Activated T-helper 1 cell treated with anti-CD3 and anti-CD28 coated beads, Interleukin-2, amount 50 U/mL, for 16 hours (primary cell): ENCODE measurements around the gene SLC2A10.

Source experiments
- DNase-seq, 2 donors: peaks; one replicate each; pipeline ENCODE4 v3.0.0-alpha.2; 2020; ENCODE audit warnings: low read depth in 1 of 2, low spot score in 1 of 2

The SLC2A10 gene

DNA sequence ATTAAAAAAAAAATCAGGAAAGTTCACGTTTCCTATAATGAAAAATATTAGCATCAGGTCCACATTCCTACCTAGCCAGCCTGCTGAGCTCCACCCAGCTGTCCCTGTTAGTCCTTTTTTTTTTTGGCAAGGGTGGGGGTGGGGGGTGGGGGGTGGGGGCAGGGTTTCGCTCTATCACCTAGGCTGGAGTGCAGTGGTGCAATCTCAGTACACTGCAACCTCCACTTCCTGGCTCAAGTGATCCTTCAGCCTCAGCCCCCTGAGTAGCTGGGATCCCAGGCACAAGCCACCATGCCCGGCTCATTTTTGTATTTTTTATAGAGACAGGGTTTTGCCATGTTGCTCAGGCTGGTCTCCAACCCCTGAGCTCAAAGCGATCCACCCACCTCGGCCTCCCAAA lies 7.5 kb upstream of the SLC2A10 start:
- DNase-seq: no peak

DNA sequence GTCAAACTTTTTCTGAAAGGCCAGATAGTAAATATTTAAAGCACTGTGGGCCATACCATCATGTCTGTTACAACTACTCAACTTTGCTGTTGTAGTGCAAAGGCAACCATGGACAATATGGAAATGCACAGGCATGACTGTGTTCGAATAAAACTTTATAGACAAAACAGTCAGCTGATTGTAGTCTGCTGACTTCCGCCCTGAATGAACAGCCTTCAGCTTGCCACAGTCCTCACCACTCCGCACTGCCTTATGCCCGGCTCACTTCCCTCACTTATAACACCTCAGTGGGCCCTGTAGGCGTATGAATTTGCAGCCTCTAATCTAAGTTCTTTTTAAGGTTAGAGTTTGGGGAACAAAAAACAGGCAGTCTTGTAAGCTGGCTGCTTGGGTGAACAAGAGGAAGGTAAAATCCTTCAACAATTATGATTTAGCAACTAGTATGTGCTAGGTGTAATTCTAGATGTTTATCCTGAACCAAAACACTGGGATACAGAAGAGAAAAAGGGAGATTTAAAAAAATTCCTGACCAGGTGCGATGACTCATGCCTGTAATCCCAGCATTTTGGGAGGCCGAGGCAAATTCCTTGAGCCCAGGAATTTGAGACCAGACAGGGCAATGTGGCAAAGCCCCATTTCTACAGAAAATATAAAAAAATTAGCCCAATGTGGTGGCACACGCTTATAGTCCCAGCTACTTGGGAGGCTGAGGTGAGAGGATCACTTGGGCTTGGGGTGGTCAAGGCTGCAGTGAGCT lies 6.8 kb upstream of the SLC2A10 start:
- DNase-seq: no peak

DNA sequence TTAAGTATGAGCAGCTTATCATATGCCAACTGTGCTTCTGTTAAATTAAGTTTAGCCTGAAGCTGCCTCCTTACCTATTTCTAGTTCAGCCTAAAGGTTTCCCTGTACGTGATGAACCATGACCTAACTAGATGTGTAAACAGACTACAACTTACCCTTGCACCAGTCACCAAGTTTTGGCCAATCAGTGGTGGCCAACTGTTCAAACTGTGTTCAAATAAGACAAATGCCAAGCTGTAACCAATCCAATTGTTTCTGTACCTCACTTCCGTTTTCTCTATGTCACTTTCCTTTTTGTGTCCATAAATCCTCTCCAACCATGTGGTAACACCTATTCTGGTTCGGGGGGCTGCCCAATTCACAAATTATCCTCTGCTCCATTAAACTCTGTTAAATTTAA lies 6.0 kb upstream of the SLC2A10 start:
- no peak for DNase-seq

- DNase-seq: no peak
Measured at GRCh38 chr20:46704714-46705377, 4.6 kb upstream of the SLC2A10 start.

DNA sequence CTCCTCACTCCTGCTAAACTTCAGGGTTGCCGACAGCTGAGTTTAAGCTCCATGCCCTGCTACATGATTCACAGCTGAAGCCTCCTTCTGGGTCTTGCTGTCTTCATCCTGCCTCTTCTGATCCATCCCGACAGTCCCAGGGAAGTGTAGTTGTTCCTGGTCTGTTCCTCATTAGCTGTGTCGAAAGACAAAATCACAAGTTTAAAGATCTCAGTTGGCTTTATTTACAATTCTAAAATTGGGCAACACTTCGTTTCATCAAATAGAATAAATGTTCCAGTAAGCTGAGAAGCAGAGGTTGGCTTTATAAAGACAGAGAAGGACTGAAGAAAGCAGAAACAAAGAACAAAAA lies 4.1 kb upstream of the SLC2A10 start:
- no peak for DNase-seq

DNA sequence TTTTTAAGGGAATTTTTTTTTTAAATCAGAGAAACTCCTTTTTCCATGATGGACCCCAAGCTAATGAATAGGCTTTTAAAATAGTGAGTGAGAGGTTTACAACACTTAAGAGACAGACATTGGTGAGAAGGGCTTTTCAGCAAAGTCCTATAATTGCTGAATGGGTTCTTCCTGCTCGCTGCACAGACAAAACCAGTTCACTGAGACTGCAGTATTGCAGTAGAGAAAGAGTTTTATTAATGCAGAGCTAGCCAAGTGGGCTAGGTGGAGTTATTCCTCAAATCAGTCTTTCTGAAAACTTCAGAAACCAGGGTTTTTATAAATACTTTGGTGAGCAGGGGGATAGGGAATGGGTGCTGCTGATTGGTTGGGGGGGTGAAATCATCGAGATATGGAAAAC lies 3.2 kb upstream of the SLC2A10 start:
- DNase-seq: no peak

GRCh38 chr20:46708172-46708860 lies 1.1 kb upstream of the SLC2A10 start:
- no peak for DNase-seq

DNA sequence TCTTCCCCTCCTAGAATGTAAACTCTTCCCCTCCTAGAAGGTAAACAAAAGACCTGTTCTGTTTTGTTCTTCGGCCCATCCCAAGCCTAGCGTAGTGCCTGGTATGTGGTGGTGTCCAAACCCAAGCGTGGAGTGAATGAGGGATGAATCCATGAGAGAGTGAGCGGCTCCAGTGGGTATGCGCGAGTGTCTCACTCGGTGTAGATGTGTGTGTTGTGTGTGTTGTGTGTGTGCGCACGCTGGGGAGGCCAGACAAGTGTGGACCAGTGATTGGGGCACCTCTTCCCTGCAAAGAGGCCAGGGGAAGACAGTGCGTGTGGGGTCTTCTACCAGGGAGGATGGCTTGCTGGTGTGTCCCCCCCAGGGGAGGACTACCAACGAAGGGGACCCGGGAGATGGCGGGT lies 392 bp upstream of the SLC2A10 start:
- no peak for DNase-seq

DNA sequence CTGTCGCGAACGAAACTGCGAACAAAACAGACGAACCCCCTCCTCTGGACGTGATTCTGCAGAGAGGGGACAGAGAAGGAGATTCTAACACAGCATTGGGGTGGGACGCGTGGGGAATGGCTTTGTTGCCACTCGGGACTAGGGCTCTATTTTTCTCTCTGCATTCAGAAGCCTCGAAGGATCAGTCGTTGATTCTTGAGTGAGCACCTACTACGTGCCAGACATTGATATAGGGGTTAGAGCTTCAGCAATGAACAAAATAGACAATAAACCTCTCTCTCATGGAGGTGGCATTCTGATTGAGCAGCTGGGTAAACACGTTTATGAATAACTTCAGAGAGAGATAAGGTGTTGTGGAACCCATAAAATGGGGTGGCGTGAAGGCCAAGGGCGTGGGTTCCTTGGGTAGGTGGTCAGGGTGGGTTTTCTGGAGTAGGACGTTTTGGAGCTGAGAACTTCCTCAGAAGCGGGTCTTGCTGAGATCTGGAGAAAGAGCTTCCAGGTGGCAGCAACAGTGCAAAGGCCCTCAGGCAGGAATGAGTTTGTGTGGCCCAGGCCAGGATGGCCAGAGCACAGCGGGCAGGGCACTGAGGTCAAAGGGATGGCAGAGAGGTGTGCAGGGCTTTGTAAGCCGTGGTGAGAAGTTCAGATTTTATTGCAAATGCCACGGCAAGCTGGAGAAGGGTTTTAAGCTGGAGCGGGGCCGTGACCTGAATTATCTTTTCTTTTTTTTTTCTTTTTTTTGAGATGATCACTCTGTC lies 884 bp downstream of the SLC2A10 start:
- DNase-seq: no peak

- no peak for DNase-seq
Measured at GRCh38 chr20:46712056-46712636, 2.7 kb downstream of the SLC2A10 start.

GRCh38 chr20:46713957-46714834 lies 4.7 kb downstream of the SLC2A10 start:
- DNase-seq: no peak

DNA sequence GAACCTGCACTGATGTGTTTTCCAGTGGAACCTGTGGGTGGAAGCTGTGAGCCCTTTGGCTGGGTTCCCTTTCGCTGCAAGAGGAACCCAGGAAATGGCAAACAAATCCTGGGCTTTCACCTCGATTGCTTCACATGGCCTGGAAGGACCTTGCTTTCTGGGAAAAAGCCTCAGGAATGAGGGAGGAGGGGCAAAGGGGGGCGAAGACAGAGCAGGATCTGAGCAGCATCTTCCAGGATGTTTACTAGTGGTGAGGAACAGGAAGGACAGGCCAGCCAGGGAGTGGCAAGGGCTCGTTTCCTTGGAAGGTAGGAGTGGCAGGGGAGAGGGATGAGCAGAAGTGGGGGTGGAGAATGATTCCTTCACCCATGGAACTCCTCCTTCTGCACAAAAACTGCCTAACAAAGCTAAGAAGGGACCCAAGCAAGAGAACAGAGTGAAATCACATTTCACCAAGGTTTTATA lies 5.9 kb downstream of the SLC2A10 start:
- DNase-seq: no peak

DNA sequence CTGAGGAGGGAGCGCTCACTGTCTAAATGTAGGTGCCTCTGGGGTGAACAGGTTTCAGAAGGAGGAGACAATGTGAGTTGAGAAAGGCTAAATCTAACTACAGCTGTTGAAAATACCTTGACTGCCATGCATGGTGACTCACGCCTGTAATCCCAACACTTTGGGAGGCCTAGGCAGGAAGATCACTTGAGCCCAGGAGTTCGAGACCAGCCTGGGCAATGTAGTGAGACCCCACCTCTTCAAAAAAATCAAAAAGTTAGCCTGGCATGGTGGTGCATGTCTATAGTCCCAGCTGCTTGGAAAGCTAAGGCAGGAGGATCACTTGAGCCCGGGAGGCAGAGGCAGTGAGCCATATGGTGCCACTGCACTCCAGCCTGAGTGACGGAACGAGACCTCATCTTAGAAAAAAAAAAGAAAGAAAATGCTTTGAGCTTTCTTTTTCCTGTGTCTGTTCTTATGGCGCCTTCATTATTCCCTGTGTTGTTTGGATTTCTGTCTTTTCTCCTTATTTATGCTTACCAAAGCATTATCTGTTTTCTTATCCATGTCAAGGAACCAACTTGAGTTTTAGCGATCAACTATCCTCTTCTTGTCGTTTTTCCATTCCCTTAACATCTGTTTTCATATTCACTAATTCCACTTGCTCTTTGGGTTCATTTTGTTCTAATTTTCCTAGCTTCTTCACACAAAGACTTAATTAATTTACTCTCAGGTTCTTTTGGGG lies 8.5 kb downstream of the SLC2A10 start:
- DNase-seq: no peak

GRCh38 chr20:46720019-46720418 lies 10.6 kb downstream of the SLC2A10 start:
- no peak for DNase-seq

DNA sequence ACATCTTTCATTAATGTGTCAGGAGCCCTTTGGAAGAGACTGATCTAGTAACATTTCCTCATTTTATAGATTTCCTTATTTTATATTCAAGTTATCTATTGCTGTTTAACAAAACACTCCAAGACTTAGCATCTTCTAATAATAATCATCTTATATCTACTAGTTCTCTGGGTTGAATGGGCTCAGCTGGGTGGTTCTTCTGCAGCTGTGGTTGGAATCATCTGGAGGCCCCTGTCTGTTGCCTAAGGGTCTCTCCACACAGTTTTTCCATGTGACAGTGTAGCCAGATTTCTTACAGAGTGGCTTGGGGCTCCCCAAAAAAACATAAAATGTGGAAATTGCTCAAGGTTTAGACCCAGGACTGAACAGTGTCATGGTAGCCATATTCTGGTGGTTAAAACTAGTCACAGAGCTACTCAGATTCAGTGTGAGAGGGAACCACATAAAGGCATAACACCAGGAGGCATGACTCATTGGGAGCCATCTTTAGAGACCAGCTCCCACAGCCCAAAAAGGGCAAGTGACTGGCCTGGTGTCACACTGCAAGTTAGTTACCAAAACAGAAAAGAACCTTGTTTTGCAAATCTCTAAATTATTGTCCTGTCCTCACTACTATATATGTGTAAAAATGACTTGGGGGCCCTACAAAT lies 11.5 kb downstream of the SLC2A10 start:
- DNase-seq: no peak

- DNase-seq: no peak
Measured at GRCh38 chr20:46721476-46721875, 12.0 kb downstream of the SLC2A10 start.

DNA sequence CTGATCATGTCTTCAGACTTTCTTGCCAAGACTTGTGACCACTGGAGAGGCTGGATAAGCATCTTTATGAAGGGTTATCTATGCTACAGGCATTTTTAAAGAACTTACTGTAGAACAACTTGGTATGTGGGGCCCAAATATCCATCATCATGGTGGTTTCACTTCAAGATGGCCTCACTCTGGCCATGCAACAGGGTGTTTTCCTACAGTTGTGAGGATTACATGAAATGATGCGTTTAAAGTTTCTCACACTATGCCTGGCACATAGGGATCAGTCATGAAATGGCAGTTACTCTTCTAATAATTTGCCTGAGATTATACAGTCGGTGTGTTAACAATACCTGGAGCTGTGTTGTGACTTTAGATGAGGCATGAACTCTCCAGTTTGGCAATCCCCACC lies 13.0 kb downstream of the SLC2A10 start:
- no peak for DNase-seq

DNA sequence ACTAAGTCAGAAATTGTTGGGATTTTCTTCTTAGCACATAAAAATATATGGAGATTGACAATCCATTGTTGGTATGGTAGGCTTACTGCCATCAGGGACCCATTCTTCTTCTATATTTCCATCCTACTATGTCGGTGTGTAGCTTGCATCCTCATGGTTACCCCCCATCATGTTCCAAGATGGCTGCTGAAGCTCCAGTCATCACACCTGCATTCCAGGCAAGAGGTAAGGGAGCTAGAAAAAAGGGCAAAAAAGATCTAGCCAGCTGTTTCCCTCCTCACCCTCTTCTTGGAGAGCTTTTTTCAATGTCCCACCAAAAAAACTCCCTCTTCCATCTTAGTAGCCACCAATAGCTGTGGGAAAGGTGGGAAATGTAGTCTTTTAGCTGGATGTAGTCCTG lies 13.6 kb downstream of the SLC2A10 start:
- DNase-seq: no peak

DNA sequence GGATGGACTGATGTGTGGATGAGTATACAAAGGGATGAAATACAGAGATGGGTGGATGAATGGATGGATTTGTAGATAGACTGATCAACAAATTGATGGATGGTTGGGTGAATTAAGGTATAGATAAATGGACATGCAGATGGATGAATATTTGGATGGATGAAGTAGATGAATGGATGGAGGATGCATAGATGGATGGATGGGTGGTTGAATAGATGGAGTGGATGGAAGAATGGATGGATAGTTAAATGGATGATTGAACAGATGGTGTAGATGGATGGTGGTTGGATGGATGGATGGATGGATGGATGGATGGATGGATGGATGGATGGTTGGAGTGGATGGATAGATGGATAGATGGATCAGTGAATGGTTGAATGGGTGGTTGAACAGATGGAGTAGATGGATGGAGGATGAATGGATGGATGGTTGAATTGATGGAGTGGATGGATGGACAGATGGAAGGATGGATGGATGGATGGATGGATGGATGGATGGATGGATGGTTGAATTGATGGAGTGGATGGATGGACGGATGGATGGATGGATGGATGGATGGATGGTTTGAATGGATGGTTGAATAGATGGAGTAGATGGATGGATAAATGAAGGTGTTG lies 15.0 kb downstream of the SLC2A10 start:
- DNase-seq: no peak
